BLaER1 treated with 17β-estradiol and CSF1 and Interleukin-3, amounts not matched to agents 10 nM and 100 nM (cell line): ENCODE results near the gene KRT86.

Experiments used
- H3K27ac ChIP-seq, 11 experiments: shearing (Covaris generic); formaldehyde crosslinking; 2 replicates each; pipeline ENCODE4 v1.8.1; 2022
- H3K27me3 ChIP-seq, 11 experiments: shearing (Covaris generic); formaldehyde crosslinking; 2 replicates each; pipeline ENCODE4 v1.8.1; 2022
- H3K36me3 ChIP-seq, 11 experiments: shearing (Covaris generic); formaldehyde crosslinking; 2 replicates each; pipeline ENCODE4 v1.8.1; 2022
- H3K4me1 ChIP-seq, 10 experiments: shearing (Covaris generic); formaldehyde crosslinking; 2 replicates each; pipeline ENCODE4 v1.8.1; 2022
- H3K4me2 ChIP-seq, 11 experiments: shearing (Covaris generic); formaldehyde crosslinking; 2 replicates each; pipeline ENCODE4 v1.8.1; 2022
- H3K4me3 ChIP-seq, 10 experiments: shearing (Covaris generic); formaldehyde crosslinking; 2 replicates each; pipeline ENCODE4 v1.8.1; 2022
- H3K9ac ChIP-seq, 11 experiments: shearing (Covaris generic); formaldehyde crosslinking; 2 replicates each; pipeline ENCODE4 v1.8.1; 2022
- H3K9me3 ChIP-seq, 11 experiments: shearing (Covaris generic); formaldehyde crosslinking; replicated peaks in 1 of 11; 2 replicates each; pipeline ENCODE4 v1.8.1; 2022
- H4K20me1 ChIP-seq, 11 experiments: shearing (Covaris generic); formaldehyde crosslinking; 2 replicates each; pipeline ENCODE4 v1.8.1; 2022
- Cebpa-rat ChIP-seq, 11 experiments: shearing (Covaris generic); IDR thresholded peaks; 2 replicates each; pipeline ENCODE4 v1.8.1; 2022

KRT86 gene

GRCh38 chr12:52332381-52332780, 57.9 kb downstream of the KRT86 start:
- Histone ChIP-seq H3K27me3 (no peaks in the 10 kb centered on the region), H4K20me1 (no peaks in the 10 kb centered on the region), H3K4me1 (peaks cover 0 to 9% (median 0%) of the 10 kb centered on the region in 10 experiments; a peak in 5 of 20 replicates), H3K9me3 (peaks cover 14 to 25% (median 18%) of the 10 kb centered on the region in 11 experiments), H3K9ac (no peak overlapping the region), H3K4me2 (no peak overlapping the region), H3K4me3 (no peak overlapping the region), H3K27ac (no peak overlapping the region), H3K36me3 (no peaks in the 10 kb centered on the region; a peak in 1 of 22 replicates)
- TF ChIP-seq Cebpa-rat (IDR thresholded peaks at IDR 0.05): no peak

GRCh38 chr12:52333321-52333720, 58.9 kb downstream of the KRT86 start:
- no peak for TF ChIP-seq Cebpa-rat (IDR thresholded peaks at IDR 0.05)
- H3K36me3 ChIP-seq: no peaks in the 10 kb centered on the region; a peak in 1 of 22 replicates
- no peaks in the 10 kb centered on the region for H3K27me3 ChIP-seq
- no peak overlapping the region for H3K9ac ChIP-seq
- no peaks in the 10 kb centered on the region for H4K20me1 ChIP-seq
- no peak overlapping the region for H3K4me2 ChIP-seq
- no peak overlapping the region for H3K4me3 ChIP-seq
- H3K4me1 ChIP-seq: peaks cover 0 to 6% (median 0%) of the 10 kb centered on the region in 10 experiments; a peak in 3 of 20 replicates
- H3K27ac ChIP-seq: no peak overlapping the region
- H3K9me3 ChIP-seq: peaks cover 14 to 25% (median 20%) of the 10 kb centered on the region in 11 experiments

- no peaks in the 10 kb centered on the region for H3K27me3 ChIP-seq
These were observed 59.7 kb downstream of the KRT86 start for GRCh38 chr12:52334185-52334584.

DNA sequence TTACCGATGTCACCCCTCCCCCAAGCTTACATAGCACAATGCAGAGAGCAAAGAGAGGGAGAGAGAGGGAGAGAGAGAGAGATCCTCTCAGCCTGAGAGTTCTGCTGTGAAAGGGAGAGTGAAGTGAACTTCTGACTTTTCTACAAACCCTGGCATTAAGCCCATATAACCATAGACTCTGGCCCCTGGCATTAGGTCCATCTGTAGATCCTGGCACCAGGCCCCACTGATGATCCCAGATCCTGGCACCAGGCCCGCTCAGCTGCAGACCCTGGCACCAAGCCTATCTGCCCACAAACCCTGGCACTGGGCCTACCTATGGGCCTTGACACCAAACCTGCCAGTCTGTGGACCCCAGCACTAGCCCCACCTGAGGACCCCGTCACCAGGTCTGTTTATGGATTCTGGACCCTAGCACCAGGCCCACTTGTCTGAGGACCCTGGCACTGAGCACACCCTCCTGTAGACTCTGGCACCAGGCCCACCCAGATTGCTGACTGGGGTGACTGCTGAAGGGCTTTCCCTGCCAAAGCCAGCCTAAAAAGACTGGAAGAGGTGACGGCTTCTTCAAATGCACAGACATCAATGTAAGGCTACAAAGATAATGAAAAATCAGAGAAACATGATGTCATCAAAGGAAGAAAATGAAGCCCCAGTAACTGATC, 61.3 kb downstream of the KRT86 start:
- Histone ChIP-seq H3K36me3 (no peaks in the 10 kb centered on the region; a peak in 1 of 22 replicates), H3K9ac (no peak overlapping the region), H4K20me1 (no peaks in the 10 kb centered on the region), H3K9me3 (peaks cover 14 to 25% (median 20%) of the 10 kb centered on the region in 11 experiments), H3K4me2 (no peak overlapping the region), H3K4me1 (no peaks in the 10 kb centered on the region), H3K27me3 (no peaks in the 10 kb centered on the region), H3K27ac (no peak overlapping the region), H3K4me3 (no peak overlapping the region)
- TF ChIP-seq Cebpa-rat (IDR thresholded peaks at IDR 0.05): no peak

More at GRCh38 chr12:52334185-52334584, 59.7 kb downstream of the KRT86 start:
- Histone ChIP-seq H3K4me3 (no peak overlapping the region), H3K4me1 (peaks cover 0 to 6% (median 0%) of the 10 kb centered on the region in 10 experiments; a peak in 3 of 20 replicates), H3K9me3 (peaks cover 14 to 25% (median 20%) of the 10 kb centered on the region in 11 experiments), H3K9ac (no peak overlapping the region), H3K36me3 (no peaks in the 10 kb centered on the region; a peak in 1 of 22 replicates), H3K27ac (no peak overlapping the region), H3K4me2 (no peak overlapping the region), H4K20me1 (no peaks in the 10 kb centered on the region)
- no peak for TF ChIP-seq Cebpa-rat (IDR thresholded peaks at IDR 0.05)

DNA sequence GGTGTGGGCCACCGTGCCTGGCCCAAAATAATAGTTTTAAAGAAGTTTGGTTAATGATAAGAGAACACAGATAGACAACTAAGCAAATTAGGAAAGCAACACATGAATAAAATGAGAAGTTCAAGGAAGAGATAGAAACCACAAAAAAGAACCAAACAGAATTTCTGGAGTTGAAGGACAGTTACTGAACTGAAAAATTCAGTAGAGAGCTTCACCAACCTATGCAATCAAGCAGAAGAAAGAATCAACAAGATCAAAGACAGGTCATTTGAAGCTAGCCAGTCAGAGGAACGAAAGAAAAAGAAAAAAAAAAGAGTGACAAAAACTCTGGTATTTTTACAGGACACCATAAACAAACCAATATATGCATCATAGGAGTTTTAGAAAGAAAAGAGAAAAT, 62.2 kb downstream of the KRT86 start:
- no peaks in the 10 kb centered on the region for H3K27me3 ChIP-seq
- no peaks in the 10 kb centered on the region for H4K20me1 ChIP-seq
- H3K36me3 ChIP-seq: no peaks in the 10 kb centered on the region; a peak in 1 of 22 replicates
- TF ChIP-seq Cebpa-rat (IDR thresholded peaks at IDR 0.05): no peak
- H3K4me2 ChIP-seq: no peak overlapping the region
- H3K4me1 ChIP-seq: no peaks in the 10 kb centered on the region
- H3K9ac ChIP-seq: no peak overlapping the region
- no peak overlapping the region for H3K27ac ChIP-seq
- H3K9me3 ChIP-seq: peaks cover 14 to 25% (median 20%) of the 10 kb centered on the region in 11 experiments
- H3K4me3 ChIP-seq: no peak overlapping the region

GRCh38 chr12:52337054-52337453, 62.6 kb downstream of the KRT86 start:
- no peak overlapping the region for H3K9ac ChIP-seq
- no peak overlapping the region for H3K27ac ChIP-seq
- H3K4me1 ChIP-seq: no peaks in the 10 kb centered on the region
- H3K36me3 ChIP-seq: no peaks in the 10 kb centered on the region; a peak in 1 of 22 replicates
- no peaks in the 10 kb centered on the region for H3K27me3 ChIP-seq
- H4K20me1 ChIP-seq: no peaks in the 10 kb centered on the region
- no peak overlapping the region for H3K4me2 ChIP-seq
- peaks cover 14 to 25% (median 20%) of the 10 kb centered on the region in 11 experiments for H3K9me3 ChIP-seq
- no peak for TF ChIP-seq Cebpa-rat (IDR thresholded peaks at IDR 0.05)
- no peak overlapping the region for H3K4me3 ChIP-seq

GRCh38 chr12:52338241-52338960, 64.0 kb downstream of the KRT86 start:
- Histone ChIP-seq H3K9ac (no peak overlapping the region), H3K4me2 (no peak overlapping the region), H3K4me1 (no peaks in the 10 kb centered on the region), H4K20me1 (no peaks in the 10 kb centered on the region), H3K4me3 (no peak overlapping the region), H3K9me3 (peaks cover 16 to 28% (median 23%) of the 10 kb centered on the region in 11 experiments), H3K36me3 (no peaks in the 10 kb centered on the region; a peak in 1 of 22 replicates), H3K27me3 (no peaks in the 10 kb centered on the region), H3K27ac (no peak overlapping the region)
- no peak for TF ChIP-seq Cebpa-rat (IDR thresholded peaks at IDR 0.05)

DNA sequence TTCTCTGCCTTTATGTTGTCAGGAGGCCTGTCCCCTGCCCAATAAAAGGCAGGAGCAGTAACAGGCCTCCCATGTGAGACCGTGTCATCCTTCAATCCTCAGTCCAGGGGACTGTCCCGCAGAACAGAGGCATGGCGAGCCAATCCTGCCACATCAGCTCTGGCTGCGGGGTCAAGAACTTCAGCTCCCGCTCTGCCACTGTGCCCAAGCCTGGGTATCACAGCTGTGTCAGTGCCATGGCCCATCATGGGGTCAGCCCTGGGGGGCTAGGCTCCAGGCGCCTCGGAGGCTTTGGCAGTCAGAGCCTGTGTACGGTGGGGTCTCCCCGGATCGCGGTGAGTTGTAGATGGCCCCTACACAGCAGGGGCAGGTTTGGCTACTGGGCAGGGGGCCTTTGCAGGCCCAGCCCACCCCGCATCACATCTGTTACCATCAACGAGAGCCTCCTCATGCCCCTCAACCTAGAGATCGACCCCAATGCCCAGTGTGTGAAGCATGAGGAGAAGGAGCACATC, 66.7 kb downstream of the KRT86 start:
- Histone ChIP-seq H3K4me2 (no peak overlapping the region), H3K27ac (no peak overlapping the region), H3K4me1 (peaks cover 3 to 8% (median 6%) of the 10 kb centered on the region in 10 experiments; a peak in 19 of 20 replicates), H3K9ac (no peak overlapping the region), H3K4me3 (no peak overlapping the region), H3K9me3 (peaks cover 13 to 25% (median 20%) of the 10 kb centered on the region in 11 experiments; a peak in 21 of 22 replicates), H4K20me1 (no peaks in the 10 kb centered on the region), H3K36me3 (no peaks in the 10 kb centered on the region), H3K27me3 (no peaks in the 10 kb centered on the region)
- no peak for TF ChIP-seq Cebpa-rat (IDR thresholded peaks at IDR 0.05)

- TF ChIP-seq Cebpa-rat (IDR thresholded peaks at IDR 0.05): no peak
- Histone ChIP-seq H3K4me1 (peaks cover 13 to 24% (median 20%) of the 10 kb centered on the region in 10 experiments; a peak in 19 of 20 replicates), H3K36me3 (no peaks in the 10 kb centered on the region)
These were observed 68.5 kb downstream of the KRT86 start for GRCh38 chr12:52342781-52343490.

More at GRCh38 chr12:52342781-52343490, 68.5 kb downstream of the KRT86 start:
- Histone ChIP-seq H4K20me1 (no peaks in the 10 kb centered on the region), H3K27ac (no peak overlapping the region), H3K27me3 (no peaks in the 10 kb centered on the region), H3K4me2 (no peak overlapping the region), H3K9me3 (peaks cover 0 to 14% (median 9%) of the 10 kb centered on the region in 11 experiments; a peak in 15 of 22 replicates), H3K4me3 (no peak overlapping the region), H3K9ac (no peak overlapping the region)
